C4-2B (cell line): Measurements from ENCODE around the gene DOCK9.

ENCODE experiments used
- CTCF ChIP-seq: fragments of 450-650 bp; conservative IDR thresholded peaks from 2 replicates; pipeline ENCODE4 v1.5.1; 2017; ENCODE audit warnings: mild to moderate bottlenecking
- ZFX ChIP-seq: fragments of 450-650 bp; IDR thresholded peaks from 2 replicates; pipeline ENCODE4 v1.6.1; 2017

GRCh38 chr13:98751367-98751782 lies 226.5 kb downstream of the DOCK9 start:
- TF ChIP-seq CTCF (no peak), ZFX (no peak)
